HEK293T (cell line): ENCODE data around the gene IFNL1.

Source experiments
- ARNT ChIP-seq: fragments of 450-650 bp; IDR thresholded peaks from 2 replicates; pipeline ENCODE4 v1.6.1; 2017; ENCODE audit warnings: mild to moderate bottlenecking
- ELF4 ChIP-seq: fragments of 450-650 bp; IDR thresholded peaks from 2 replicates; pipeline ENCODE4 v1.6.1; 2017; ENCODE audit warnings: antibody characterized with exemption
- FOXA1 ChIP-seq: fragments of 450-650 bp; IDR thresholded peaks from 2 replicates; pipeline ENCODE4 v1.6.1; 2016; ENCODE audit warnings: mild to moderate bottlenecking
- FOXM1 ChIP-seq: fragments of 450-650 bp; IDR thresholded peaks from 2 replicates; pipeline ENCODE4 v1.6.1; 2017; ENCODE audit warnings: mild to moderate bottlenecking, borderline replicate concordance
- SUZ12 ChIP-seq: fragments of 450-650 bp; IDR thresholded peaks from 2 replicates; pipeline ENCODE4 v1.6.1; 2016; ENCODE audit warnings: mild to moderate bottlenecking
- TARDBP ChIP-seq: fragments of 450-650 bp; IDR thresholded peaks from 2 replicates; pipeline ENCODE4 v1.6.1; 2016
- TF ChIP-seq, protein P1 (sequence below): fragments of 450-650 bp; IDR thresholded peaks from 2 replicates; pipeline ENCODE4 v1.6.1; 2016

- TF ChIP-seq FOXM1 (no peak), SUZ12 (no peak), ARNT (no peak), TARDBP (no peak), FOXA1 (no peak), ELF4 (no peak)
- TF ChIP-seq, protein P1, sequence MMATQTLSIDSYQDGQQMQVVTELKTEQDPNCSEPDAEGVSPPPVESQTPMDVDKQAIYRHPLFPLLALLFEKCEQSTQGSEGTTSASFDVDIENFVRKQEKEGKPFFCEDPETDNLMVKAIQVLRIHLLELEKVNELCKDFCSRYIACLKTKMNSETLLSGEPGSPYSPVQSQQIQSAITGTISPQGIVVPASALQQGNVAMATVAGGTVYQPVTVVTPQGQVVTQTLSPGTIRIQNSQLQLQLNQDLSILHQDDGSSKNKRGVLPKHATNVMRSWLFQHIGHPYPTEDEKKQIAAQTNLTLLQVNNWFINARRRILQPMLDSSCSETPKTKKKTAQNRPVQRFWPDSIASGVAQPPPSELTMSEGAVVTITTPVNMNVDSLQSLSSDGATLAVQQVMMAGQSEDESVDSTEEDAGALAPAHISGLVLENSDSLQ, result no peak
Observed at GRCh38 chr19:39308531-39309304, 12.5 kb downstream of the IFNL1 start.
